HCT116 (cell line): ENCODE measurements around the gene PNP. TPM values are rescaled to one million over a fixed set of nuclear protein-coding genes. Genes with fewer than 3 reads are reported as not detected.

Source experiments
- ATAC-seq: fragments of 200-7000 bp; cut with Tn5 transposase; 2 replicates; pipeline ENCODE4 v1.9.1; 2020; ENCODE audit warnings: mild to moderate bottlenecking, moderate library complexity
- BruUV-seq: library from RNA; stranded (reverse); fragments of 400-500 nt; replicated peaks from 2 replicates; lab custom pipeline; 2021; lab: Mats Ljungman, UMichigan
- CTCF ChIA-PET: fragments of 300-600 bp; sonication (Branson Sonifier 250); formaldehyde crosslinking; loops from one replicate; lab custom pipeline; 2021; ENCODE audit warnings: antibody characterized with exemption; lab: Charles Lee
- POLR2A ChIA-PET: fragments of 300-600, 350-600 bp; sonication (Branson Sonifier 250); formaldehyde crosslinking; loops from one replicate; lab custom pipeline; 2021; ENCODE audit warnings: antibody characterized with exemption; lab: Charles Lee
- RAD21 ChIA-PET, 2 experiments: fragments of 300-600 bp; sonication (Branson Sonifier 250); formaldehyde crosslinking; loops; one replicate each; lab custom pipeline; 2023; ENCODE audit warnings: low total read pairs in 2 of 2; ENCODE audit not compliant: uncharacterized antibody in 2 of 2, unreplicated experiment in 2 of 2, low non-redundant PET in 1 of 2; lab: Charles Lee
- DNase-seq: peaks from one replicate; pipeline ENCODE4 v3.0.0-alpha.2; 2010; ENCODE audit warnings: low read depth, low spot score
- H2AFZ ChIP-seq: fragments of 200-600 bp; shearing (Covaris generic), sonication (generic); 2 replicates; pipeline ENCODE4 v1.6.1; 2017; ENCODE audit warnings: low read depth, mixed run types, mixed read lengths, antibody characterized with exemption, low read length; ENCODE audit not compliant: poor library complexity, severe bottlenecking
- H3K27ac ChIP-seq: 2 replicates; pipeline ENCODE4 v1.5.1; 2012; ENCODE audit warnings: low read depth, low read length
- H3K27me3 ChIP-seq: fragments of 200-600 bp; sonication (generic); 2 replicates; pipeline ENCODE4 v1.6.1; 2016; ENCODE audit warnings: mixed run types, low read length, mixed read lengths; ENCODE audit not compliant: insufficient read depth
- H3K36me3 ChIP-seq, 2 experiments: fragments of 200-500 bp in 1 of 2; fragments of 200-600 bp in 1 of 2; sonication (Bioruptor generic) in 1 of 2; sonication (generic) in 1 of 2; 2 replicates each; pipeline versions ENCODE4 v1.5.1 to v1.6.1; 2014 to 2016; ENCODE audit warnings: low read length in 2 of 2, inconsistent platforms in 1 of 2, mixed read lengths in 1 of 2, mixed run types in 1 of 2; ENCODE audit not compliant: insufficient read depth in 2 of 2, control insufficient read depth in 1 of 2
- H3K4me1 ChIP-seq, 2 experiments: fragments of 200-600 bp in 1 of 2; sonication (generic) in 1 of 2; 2 replicates each; pipeline versions ENCODE4 v1.5.1 to v1.6.1; 2012 to 2017; ENCODE audit warnings: low read length in 2 of 2, inconsistent platforms in 1 of 2, mild to moderate bottlenecking in 1 of 2, mixed read lengths in 1 of 2, mixed run types in 1 of 2, moderate library complexity in 1 of 2; ENCODE audit not compliant: insufficient read depth in 2 of 2, control insufficient read depth in 1 of 2
- H3K4me2 ChIP-seq: fragments of 200-600 bp; sonication (generic); 2 replicates; pipeline ENCODE4 v1.6.1; 2017; ENCODE audit warnings: mixed run types, low read length, mixed read lengths
- H3K4me3 ChIP-seq, 2 experiments: fragments of 200-600 bp in 1 of 2; sonication (generic) in 1 of 2; replicated peaks in 1 of 2; 2 replicates each; pipeline ENCODE4 v1.5.1; 2011 to 2016; ENCODE audit warnings: low read length in 2 of 2, control low read depth in 1 of 2, low read depth in 1 of 2, mild to moderate bottlenecking in 1 of 2, mixed read lengths in 1 of 2, mixed run types in 1 of 2
- H3K79me2 ChIP-seq: fragments of 200-600 bp; sonication (generic); 2 replicates; pipeline ENCODE4 v1.6.1; 2017; ENCODE audit warnings: mild to moderate bottlenecking, mixed run types, low read length, moderate library complexity, mixed read lengths; ENCODE audit not compliant: insufficient read depth
- H3K9ac ChIP-seq: fragments of 200-600 bp; sonication (generic); 2 replicates; pipeline ENCODE4 v1.6.1; 2016; ENCODE audit warnings: low read length, mixed read lengths
- H3K9me2 ChIP-seq: fragments of 200-600 bp; sonication (generic), shearing (Covaris generic); 2 replicates; pipeline ENCODE4 v1.6.1; 2017; ENCODE audit warnings: mixed run types, mild to moderate bottlenecking, moderate library complexity; ENCODE audit not compliant: insufficient read depth
- H3K9me3 ChIP-seq, 2 experiments: fragments of 200-500 bp in 1 of 2; fragments of 200-600 bp in 1 of 2; sonication (Bioruptor generic) in 1 of 2; sonication (generic) in 1 of 2; 2 replicates each; pipeline ENCODE4 v1.6.1; 2014 to 2017; ENCODE audit warnings: low read length in 2 of 2, mixed read lengths in 2 of 2, inconsistent platforms in 1 of 2, low read depth in 1 of 2, mild to moderate bottlenecking in 1 of 2, mixed run types in 1 of 2, moderate library complexity in 1 of 2; ENCODE audit not compliant: control insufficient read depth in 1 of 2, insufficient read depth in 1 of 2
- H4K20me1 ChIP-seq: fragments of 200-600 bp; sonication (generic), shearing (Covaris generic); 2 replicates; pipeline ENCODE4 v1.6.1; 2017; ENCODE audit warnings: mixed run types, mild to moderate bottlenecking, moderate library complexity; ENCODE audit not compliant: insufficient read depth
- CBX3 ChIP-seq: IDR thresholded peaks from 2 replicates; pipeline ENCODE4 v1.6.1; 2012; ENCODE audit warnings: low read depth
- ELF1 ChIP-seq: IDR thresholded peaks from 2 replicates; pipeline ENCODE4 v1.6.1; 2012; ENCODE audit warnings: low read depth, borderline replicate concordance
- FOSL1 ChIP-seq: IDR thresholded peaks from 2 replicates; pipeline ENCODE4 v1.6.1; 2012; ENCODE audit warnings: low read depth
- POLR2AphosphoS5 ChIP-seq: IDR thresholded peaks from 2 replicates; pipeline ENCODE4 v1.6.1; 2011; ENCODE audit warnings: mild to moderate bottlenecking, low read depth, low read length, moderate library complexity
- SIN3A ChIP-seq: IDR thresholded peaks from 2 replicates; pipeline ENCODE4 v1.6.1; 2012; ENCODE audit warnings: low read depth
- SP1 ChIP-seq: IDR thresholded peaks from 2 replicates; pipeline ENCODE4 v1.6.1; 2012; ENCODE audit warnings: low read depth
- TCF7L2 ChIP-seq: IDR thresholded peaks from 2 replicates; pipeline ENCODE4 v1.7.0; 2011; ENCODE audit warnings: borderline replicate concordance, inconsistent platforms; ENCODE audit not compliant: insufficient read depth, insufficient read length; ENCODE audit errors: extremely low read depth
- ZFX ChIP-seq: fragments of 450-650 bp; IDR thresholded peaks from 2 replicates; pipeline ENCODE4 v1.6.1; 2017
- ZNF274 ChIP-seq: fragments of 200-500 bp; sonication (Bioruptor generic); IDR thresholded peaks from 2 replicates; pipeline ENCODE4 v1.6.1; 2014; ENCODE audit warnings: mild to moderate bottlenecking, low read depth, low read length, inconsistent platforms
- intact Hi-C: fragments of 100-400 bp; cut with micrococcal nuclease; formaldehyde crosslinking; loops from 2 replicates; pipeline ENCODE4 v1.10.0; 2022
- total RNA-seq: library from RNA; stranded (reverse); gene quantifications from one replicate; pipeline ENCODE4 v1.2.1, GENCODE V29; 2021; ENCODE audit not compliant: unreplicated experiment
- TF ChIP-seq, protein P1 (sequence below): IDR thresholded peaks from 2 replicates; pipeline ENCODE4 v1.6.1; 2011; ENCODE audit warnings: mild to moderate bottlenecking, low read length, moderate library complexity; ENCODE audit not compliant: insufficient replicate concordance; ENCODE audit errors: extremely low read depth
- TF ChIP-seq, protein P2 (sequence below): IDR thresholded peaks from 2 replicates; pipeline ENCODE4 v1.6.1; 2012; ENCODE audit warnings: low read depth

The PNP gene
- total RNA-seq, 1 experiment from 2014 or later, result 63.0 TPM

DNA sequence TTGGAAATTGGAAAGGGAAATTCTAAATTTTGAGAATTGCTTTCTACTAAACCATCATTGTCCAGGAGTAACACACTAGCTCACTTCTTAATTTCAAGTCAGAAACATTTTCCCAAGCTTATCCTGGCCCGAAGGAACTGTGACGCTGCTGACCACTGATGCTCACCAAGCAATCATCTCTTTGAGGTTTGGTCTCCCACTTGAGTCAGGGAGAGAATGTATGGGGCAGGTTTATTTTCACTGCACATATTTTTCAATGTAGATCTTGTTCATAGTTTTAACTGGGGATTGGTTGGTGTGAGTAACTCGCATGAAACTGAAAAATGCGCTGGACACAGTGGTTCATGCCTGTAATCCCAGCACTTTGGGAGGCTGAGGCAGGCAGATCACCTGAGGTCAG, 23.3 kb downstream of the PNP start:
- TF ChIP-seq CBX3, result no peak
- no peak for TF ChIP-seq POLR2AphosphoS5
- TF ChIP-seq, protein P1, sequence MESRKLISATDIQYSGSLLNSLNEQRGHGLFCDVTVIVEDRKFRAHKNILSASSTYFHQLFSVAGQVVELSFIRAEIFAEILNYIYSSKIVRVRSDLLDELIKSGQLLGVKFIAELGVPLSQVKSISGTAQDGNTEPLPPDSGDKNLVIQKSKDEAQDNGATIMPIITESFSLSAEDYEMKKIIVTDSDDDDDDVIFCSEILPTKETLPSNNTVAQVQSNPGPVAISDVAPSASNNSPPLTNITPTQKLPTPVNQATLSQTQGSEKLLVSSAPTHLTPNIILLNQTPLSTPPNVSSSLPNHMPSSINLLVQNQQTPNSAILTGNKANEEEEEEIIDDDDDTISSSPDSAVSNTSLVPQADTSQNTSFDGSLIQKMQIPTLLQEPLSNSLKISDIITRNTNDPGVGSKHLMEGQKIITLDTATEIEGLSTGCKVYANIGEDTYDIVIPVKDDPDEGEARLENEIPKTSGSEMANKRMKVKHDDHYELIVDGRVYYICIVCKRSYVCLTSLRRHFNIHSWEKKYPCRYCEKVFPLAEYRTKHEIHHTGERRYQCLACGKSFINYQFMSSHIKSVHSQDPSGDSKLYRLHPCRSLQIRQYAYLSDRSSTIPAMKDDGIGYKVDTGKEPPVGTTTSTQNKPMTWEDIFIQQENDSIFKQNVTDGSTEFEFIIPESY, result no peak
- no peak for TF ChIP-seq TCF7L2
- TF ChIP-seq, protein P2, sequence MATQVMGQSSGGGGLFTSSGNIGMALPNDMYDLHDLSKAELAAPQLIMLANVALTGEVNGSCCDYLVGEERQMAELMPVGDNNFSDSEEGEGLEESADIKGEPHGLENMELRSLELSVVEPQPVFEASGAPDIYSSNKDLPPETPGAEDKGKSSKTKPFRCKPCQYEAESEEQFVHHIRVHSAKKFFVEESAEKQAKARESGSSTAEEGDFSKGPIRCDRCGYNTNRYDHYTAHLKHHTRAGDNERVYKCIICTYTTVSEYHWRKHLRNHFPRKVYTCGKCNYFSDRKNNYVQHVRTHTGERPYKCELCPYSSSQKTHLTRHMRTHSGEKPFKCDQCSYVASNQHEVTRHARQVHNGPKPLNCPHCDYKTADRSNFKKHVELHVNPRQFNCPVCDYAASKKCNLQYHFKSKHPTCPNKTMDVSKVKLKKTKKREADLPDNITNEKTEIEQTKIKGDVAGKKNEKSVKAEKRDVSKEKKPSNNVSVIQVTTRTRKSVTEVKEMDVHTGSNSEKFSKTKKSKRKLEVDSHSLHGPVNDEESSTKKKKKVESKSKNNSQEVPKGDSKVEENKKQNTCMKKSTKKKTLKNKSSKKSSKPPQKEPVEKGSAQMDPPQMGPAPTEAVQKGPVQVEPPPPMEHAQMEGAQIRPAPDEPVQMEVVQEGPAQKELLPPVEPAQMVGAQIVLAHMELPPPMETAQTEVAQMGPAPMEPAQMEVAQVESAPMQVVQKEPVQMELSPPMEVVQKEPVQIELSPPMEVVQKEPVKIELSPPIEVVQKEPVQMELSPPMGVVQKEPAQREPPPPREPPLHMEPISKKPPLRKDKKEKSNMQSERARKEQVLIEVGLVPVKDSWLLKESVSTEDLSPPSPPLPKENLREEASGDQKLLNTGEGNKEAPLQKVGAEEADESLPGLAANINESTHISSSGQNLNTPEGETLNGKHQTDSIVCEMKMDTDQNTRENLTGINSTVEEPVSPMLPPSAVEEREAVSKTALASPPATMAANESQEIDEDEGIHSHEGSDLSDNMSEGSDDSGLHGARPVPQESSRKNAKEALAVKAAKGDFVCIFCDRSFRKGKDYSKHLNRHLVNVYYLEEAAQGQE, result no peak
- no peak for TF ChIP-seq ZFX
- TF ChIP-seq FOSL1, result no peak
- no peak for TF ChIP-seq SP1
- TF ChIP-seq SIN3A, result no peak
- no peak for TF ChIP-seq ELF1
- no peak for TF ChIP-seq ZNF274
- no peaks in the 10 kb centered on the region for H3K9me2 ChIP-seq
- no peaks in the 10 kb centered on the region for H3K79me2 ChIP-seq
- no peak overlapping the region for H3K27ac ChIP-seq
- H3K36me3 ChIP-seq, result no peaks in the 10 kb centered on the region
- ChIA-PET POLR2A (interaction anchor here (1.2 kb wide), 1 partner anchor 23 kb away, joined by 5 read pairs; the partner anchor contains the start of gene PNP), CTCF (no interaction called here), RAD21 (no interaction called here)
- no peak overlapping the region for H3K9ac ChIP-seq
- H3K4me1 ChIP-seq, result peaks cover 18 to 48% of the 10 kb centered on the region in 2 experiments
- no peak overlapping the region for H3K4me3 ChIP-seq
- H3K9me3 ChIP-seq, result no peaks in the 10 kb centered on the region
- ATAC-seq, result no peak
- intact Hi-C loops, result no loop called here
- H3K27me3 ChIP-seq, result no peaks in the 10 kb centered on the region
- H2AFZ ChIP-seq, result no peak overlapping the region
- no peaks in the 10 kb centered on the region for H4K20me1 ChIP-seq
- no peak for DNase-seq
- no peak overlapping the region for H3K4me2 ChIP-seq
- BruUV-seq, result no TSS peak
